ENCODE measurements around the gene GDPD2.

Gene GDPD2

DNA sequence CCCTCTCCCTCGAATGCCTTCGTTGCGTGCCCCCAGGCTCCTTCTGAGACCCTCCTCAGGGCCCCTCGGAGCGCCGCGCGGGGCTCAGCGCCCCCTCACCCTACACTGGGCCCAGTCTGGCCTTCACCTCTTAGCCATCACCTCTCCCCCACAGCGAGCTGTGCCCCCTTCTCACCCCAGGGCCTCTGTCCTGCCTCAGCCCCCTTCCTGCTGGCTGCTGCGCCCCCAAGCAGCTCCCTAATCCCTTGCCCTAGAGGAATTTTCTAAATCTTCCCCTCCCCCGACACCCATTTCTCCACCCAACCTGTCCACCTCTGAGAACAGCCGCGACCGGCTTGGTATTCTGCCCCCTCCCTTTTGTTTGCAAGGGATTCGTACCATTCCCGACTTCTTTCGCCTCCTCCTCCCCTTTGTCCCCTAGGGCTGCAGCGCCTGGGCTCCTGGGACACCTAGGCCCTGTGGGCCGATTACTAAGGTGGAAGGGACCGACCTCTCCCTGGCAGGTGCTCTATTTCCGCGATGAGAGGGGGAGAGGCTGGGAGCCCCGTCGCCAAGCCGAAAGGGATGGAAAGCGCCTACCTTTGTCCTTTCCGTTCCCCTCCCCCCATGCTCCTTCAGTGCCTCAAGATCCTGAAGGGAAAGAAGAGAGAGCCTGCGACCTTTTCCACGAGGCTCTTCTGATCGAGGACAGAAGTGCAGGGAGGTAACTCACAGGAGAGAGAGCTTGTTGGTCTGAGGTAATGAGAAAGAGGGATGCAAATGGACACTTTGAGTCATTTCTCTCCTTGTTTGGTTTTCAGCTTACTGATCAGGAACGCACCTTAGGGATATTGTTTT lies 32.5 kb downstream of the GDPD2 start (continued):
- TF ChIP-seq ZNF211 (tag by site-specific recombination; IDR thresholded peaks at IDR 0.05; ENCODE audit: low read depth) = no peak
- no peak for TF ChIP-seq ZNF629 (tag by site-specific recombination; IDR thresholded peaks at IDR 0.05)
- no peak for TF ChIP-seq SETDB1 (IDR thresholded peaks at IDR 0.05; ENCODE audit: insufficient read length, low read length)
- TF ChIP-seq ZNF266 (tag by site-specific recombination; IDR thresholded peaks at IDR 0.05; ENCODE audit: low read depth) = no peak
- no peak for TF ChIP-seq SALL2 (tag by site-specific recombination; IDR thresholded peaks at IDR 0.05; ENCODE audit: borderline replicate concordance)
- TF ChIP-seq ZNF324 (tag by site-specific recombination; IDR thresholded peaks at IDR 0.05) = no peak
- TF ChIP-seq ZNF302 (tag by site-specific recombination; IDR thresholded peaks at IDR 0.05; ENCODE audit: low read depth) = no peak
- no peak for TF ChIP-seq ZNF624 (tag by site-specific recombination; IDR thresholded peaks at IDR 0.05)
- TF ChIP-seq ZNF768 (tag by site-specific recombination; IDR thresholded peaks at IDR 0.05) = no peak

DNA sequence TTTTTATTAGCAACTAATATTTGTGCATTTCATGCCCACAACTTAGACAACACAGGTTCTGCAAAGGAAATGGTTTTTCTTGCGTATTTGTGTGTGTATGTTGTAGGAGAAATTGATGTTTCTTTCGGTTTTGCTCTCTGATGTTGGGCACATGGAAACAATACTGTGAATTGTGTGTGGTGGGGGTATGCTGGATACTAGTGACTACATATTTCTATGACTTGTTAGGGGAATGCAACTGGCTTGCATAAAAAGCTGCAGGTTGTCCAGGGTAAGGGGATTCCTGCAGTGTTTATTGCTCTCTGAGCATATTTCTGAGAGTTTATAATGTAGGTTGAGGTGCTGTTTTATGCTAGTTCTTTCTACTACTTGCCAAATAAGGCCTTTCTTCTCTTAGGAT lies 33.1 kb downstream of the GDPD2 start:
- Histone ChIP-seq H3K27ac (ENCODE audit: extremely low read depth, low read depth, low read length) (no peak overlapping the region; the same call in 1 of the 2 replicates), H3K9me3 (ENCODE audit: control insufficient read depth, insufficient read depth, low read depth, low read length) (no peaks in the 10 kb centered on the region), H3K4me3 (ENCODE audit: low read depth, low read length) (peak overlapping the region; percentile 56), H3K36me3 (ENCODE audit: control insufficient read depth in 2 of 2, insufficient read depth in 1 of 2, low read length in 2 of 2) (peaks cover 9 to 26% of the 10 kb centered on the region in 2 experiments; a peak in 2 of 3 replicates), H3K4me1 (ENCODE audit: control insufficient read depth, insufficient read depth, low read length) (no peaks in the 10 kb centered on the region; the same call in 1 of the 2 replicates)
- POLR2A ChIA-PET = interaction anchor here (0.9 kb wide), 1 partner anchor 8 kb away, joined by 3 read pairs; no protein-coding TSS in a partner anchor
- CTCF ChIA-PET = interaction anchor here (0.6 to 7.8 kb wide), 6 partner anchors 21 to 209 kb away, joined by 3 to 48 read pairs (median 5); no protein-coding TSS in a partner anchor
- TF ChIP-seq MZF1 (tag by site-specific recombination; IDR thresholded peaks at IDR 0.05; ENCODE audit: borderline replicate concordance) = peak; percentile 94; the same call in 1 of the 2 replicates
- no peak for TF ChIP-seq ZNF747 (tag by site-specific recombination; IDR thresholded peaks at IDR 0.05)

DNA sequence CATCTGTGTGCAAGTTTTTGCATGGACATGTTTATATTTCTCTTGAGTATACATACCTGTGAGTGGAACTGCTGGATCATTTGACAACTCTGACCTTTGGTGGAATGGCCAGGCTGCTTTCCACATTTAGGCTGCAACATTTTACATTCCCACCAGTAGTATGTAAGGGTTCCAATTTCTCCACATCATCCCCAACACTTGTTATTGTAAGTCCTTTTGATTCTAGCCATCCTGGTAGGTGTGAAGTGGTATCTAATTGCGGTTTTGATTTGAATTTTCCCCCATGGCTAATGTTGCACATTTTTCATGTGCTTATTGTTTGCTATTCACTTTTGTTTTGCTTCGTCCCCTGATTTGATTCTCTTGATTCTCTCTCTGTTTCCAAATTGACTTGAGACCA lies 37.9 kb downstream of the GDPD2 start:
- POLR2A ChIA-PET = no interaction called here
- H3K9me3 ChIP-seq (ENCODE audit: control insufficient read depth, insufficient read depth, low read depth, low read length) = no peaks in the 10 kb centered on the region
- CTCF ChIA-PET = interaction anchor here (0.7 kb wide), 1 partner anchor 1144 kb away, joined by 3 read pairs; no protein-coding TSS in a partner anchor
- peaks cover 21 to 30% of the 10 kb centered on the region in 2 experiments for H3K36me3 ChIP-seq (ENCODE audit: control insufficient read depth in 2 of 2, insufficient read depth in 1 of 2, low read length in 2 of 2)
- no peaks in the 10 kb centered on the region for H3K4me1 ChIP-seq (ENCODE audit: control insufficient read depth, insufficient read depth, low read length)
- H3K27ac ChIP-seq (ENCODE audit: extremely low read depth, low read depth, low read length) = no peak overlapping the region
- TF ChIP-seq ZNF184 (tag by site-specific recombination; IDR thresholded peaks at IDR 0.05) = peak; percentile 93
- TF ChIP-seq GLI2 (tag by site-specific recombination; IDR thresholded peaks at IDR 0.05; ENCODE audit: borderline replicate concordance, low read depth) = no peak
- no peak overlapping the region for H3K4me3 ChIP-seq (ENCODE audit: low read depth, low read length)

DNA sequence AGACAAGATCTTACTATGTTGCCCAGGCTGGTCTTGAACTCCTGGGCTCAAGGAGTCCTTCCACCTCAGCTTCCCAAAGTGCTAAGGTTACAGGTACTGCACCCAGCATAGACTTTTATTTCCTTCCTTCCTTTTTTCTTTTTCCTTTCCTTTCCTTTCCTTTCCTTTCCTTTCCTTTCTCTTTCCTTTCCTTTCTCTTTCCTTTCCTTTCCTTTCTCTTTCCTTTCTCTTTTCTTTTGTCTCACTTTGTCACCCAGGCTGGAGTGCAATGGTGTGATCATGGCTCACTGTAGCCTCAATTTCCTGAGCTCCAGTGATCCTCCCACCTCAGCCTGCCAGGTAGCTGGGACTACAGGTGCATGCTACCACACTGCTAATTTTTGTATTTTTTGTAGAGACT lies 40.9 kb downstream of the GDPD2 start:
- peaks cover 24 to 34% of the 10 kb centered on the region in 2 experiments for H3K36me3 ChIP-seq (ENCODE audit: control insufficient read depth in 2 of 2, insufficient read depth in 1 of 2, low read length in 2 of 2)
- ChIA-PET CTCF (interaction anchor here (0.9 kb wide), 1 partner anchor 331 kb away, joined by 3 read pairs; the partner anchor contains the start of gene IGBP1), POLR2A (interaction anchor here (1.1 to 1.3 kb wide), 2 partner anchors 8 to 173 kb away, joined by 3 read pairs; no protein-coding TSS in a partner anchor)
- H3K4me1 ChIP-seq (ENCODE audit: control insufficient read depth, insufficient read depth, low read length) = no peaks in the 10 kb centered on the region
- H3K27ac ChIP-seq (ENCODE audit: extremely low read depth, low read depth, low read length) = no peak overlapping the region
- H3K9me3 ChIP-seq (ENCODE audit: control insufficient read depth, insufficient read depth, low read depth, low read length) = no peaks in the 10 kb centered on the region
- H3K4me3 ChIP-seq (ENCODE audit: low read depth, low read length) = no peak overlapping the region
- TF ChIP-seq, protein P1, sequence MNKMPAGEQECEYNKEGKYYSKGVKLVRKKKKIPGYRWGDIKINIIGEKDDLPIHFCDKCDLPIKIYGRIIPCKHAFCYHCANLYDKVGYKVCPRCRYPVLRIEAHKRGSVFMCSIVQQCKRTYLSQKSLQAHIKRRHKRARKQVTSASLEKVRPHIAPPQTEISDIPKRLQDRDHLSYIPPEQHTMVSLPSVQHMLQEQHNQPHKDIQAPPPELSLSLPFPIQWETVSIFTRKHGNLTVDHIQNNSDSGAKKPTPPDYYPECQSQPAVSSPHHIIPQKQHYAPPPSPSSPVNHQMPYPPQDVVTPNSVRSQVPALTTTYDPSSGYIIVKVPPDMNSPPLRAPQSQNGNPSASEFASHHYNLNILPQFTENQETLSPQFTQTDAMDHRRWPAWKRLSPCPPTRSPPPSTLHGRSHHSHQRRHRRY (tag by site-specific recombination; IDR thresholded peaks at IDR 0.05) = no peak
- TF ChIP-seq PRDM1 (tag by site-specific recombination; IDR thresholded peaks at IDR 0.05) = peak; percentile 100
